SU-DHL-6 (cell line): ENCODE data around the gene ISG20L2.

Experiments
- H2AFZ ChIP-seq: fragments of 200-600 bp; sonication (generic); 2 replicates; pipeline ENCODE4 v1.6.1; 2014; ENCODE audit warnings: low read depth, mild to moderate bottlenecking, moderate library complexity, mixed read lengths, antibody characterized with exemption, low read length; ENCODE audit not compliant: severe bottlenecking
- H3F3A ChIP-seq: fragments of 200-600 bp; shearing (Covaris generic); 2 replicates; pipeline ENCODE4 v1.6.0; 2016; ENCODE audit warnings: antibody characterized with exemption, mild to moderate bottlenecking; ENCODE audit not compliant: insufficient read depth
- H3K27ac ChIP-seq: fragments of 200-600 bp; sonication (generic); 2 replicates; pipeline ENCODE4 v1.5.1; 2016; ENCODE audit warnings: low read depth, mild to moderate bottlenecking, low read length, moderate library complexity, mixed read lengths
- H3K27me3 ChIP-seq: fragments of 200-600 bp; sonication (generic), shearing (Covaris generic); 2 replicates; pipeline ENCODE4 v1.6.0; 2014; ENCODE audit warnings: mild to moderate bottlenecking, low read length
- H3K36me3 ChIP-seq: fragments of 200-600 bp; sonication (generic); 2 replicates; pipeline ENCODE4 v1.6.1; 2014; ENCODE audit warnings: mild to moderate bottlenecking, low read length, mixed read lengths
- H3K4me2 ChIP-seq: fragments of 300-600, 200-600 bp; shearing (Covaris generic), sonication (generic); 2 replicates; pipeline ENCODE4 v1.6.0; 2014; ENCODE audit warnings: low read length, low read depth, mild to moderate bottlenecking; ENCODE audit not compliant: poor library complexity, severe bottlenecking
- H3K4me3 ChIP-seq: fragments of 200-600 bp; sonication (generic); 2 replicates; pipeline ENCODE4 v1.5.1; 2014; ENCODE audit warnings: antibody characterized with exemption, low read length, mild to moderate bottlenecking, mixed read lengths; ENCODE audit not compliant: insufficient read depth, poor library complexity, severe bottlenecking
- H3K79me2 ChIP-seq: fragments of 200-600 bp; sonication (generic); 2 replicates; pipeline ENCODE4 v1.6.1; 2014; ENCODE audit warnings: mild to moderate bottlenecking, low read length, moderate library complexity; ENCODE audit not compliant: insufficient read depth
- H3K9ac ChIP-seq: fragments of 200-600 bp; sonication (generic); 2 replicates; pipeline ENCODE4 v1.7.0; 2014; ENCODE audit warnings: mild to moderate bottlenecking, low read length
- H3K9me2 ChIP-seq: fragments of 200-600 bp; sonication (generic); replicated peaks from 2 replicates; pipeline ENCODE4 v1.6.1; 2014; ENCODE audit warnings: low read length; ENCODE audit not compliant: insufficient read depth
- H3K9me3 ChIP-seq: fragments of 200-600 bp; sonication (generic); 2 replicates; pipeline ENCODE4 v1.6.1; 2014; ENCODE audit warnings: low read length, mixed read lengths; ENCODE audit not compliant: insufficient read depth
- H4K20me1 ChIP-seq: fragments of 200-600 bp; sonication (generic); 2 replicates; pipeline ENCODE4 v1.6.1; 2014; ENCODE audit warnings: low read depth, mild to moderate bottlenecking, antibody characterized with exemption, low read length, moderate library complexity, mixed read lengths
- EZH2phosphoT487 ChIP-seq: fragments of 200-600 bp; sonication (generic), shearing (Covaris generic); conservative IDR thresholded peaks from 2 replicates; pipeline ENCODE4 v1.6.1; 2018; ENCODE audit warnings: mild to moderate bottlenecking, antibody characterized with exemption, low read length, moderate library complexity, mixed read lengths
- TF ChIP-seq, protein P1 (sequence below): fragments of 200-600 bp; sonication (generic); IDR thresholded peaks from one replicate; pipeline ENCODE4 v1.5.1; 2017; ENCODE audit warnings: antibody characterized with exemption, mild to moderate bottlenecking, low read length, moderate library complexity; ENCODE audit not compliant: insufficient read depth, poor library complexity, severe bottlenecking

Gene ISG20L2

DNA sequence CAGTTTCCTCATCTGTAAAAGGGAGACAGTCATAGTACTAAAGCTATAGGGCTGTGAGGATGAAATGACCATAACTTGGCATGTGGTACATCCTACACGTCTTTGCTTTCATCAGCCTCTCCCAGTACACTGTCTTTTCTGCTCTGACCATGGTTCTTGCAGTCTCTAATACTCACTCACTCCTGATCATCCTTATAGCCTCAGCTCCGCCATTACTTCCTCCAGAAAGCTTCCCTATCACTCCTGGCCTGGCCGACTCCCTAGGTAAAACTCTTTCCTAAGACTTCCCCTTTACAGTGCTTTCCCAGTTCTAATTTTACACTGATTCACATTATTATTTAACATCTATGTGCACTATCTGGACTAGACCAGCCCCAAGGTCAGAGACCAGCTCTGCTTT lies 17.3 kb upstream of the ISG20L2 start:
- no peak overlapping the region for H3K27ac ChIP-seq
- H2AFZ ChIP-seq: no peak overlapping the region
- H3K4me3 ChIP-seq: no peak overlapping the region
- no peaks in the 10 kb centered on the region for H3K9me3 ChIP-seq
- no peak overlapping the region for H3K4me2 ChIP-seq
- peaks cover 33% of the 10 kb centered on the region for H3F3A ChIP-seq
- TF ChIP-seq EZH2phosphoT487: no peak
- TF ChIP-seq, protein P1, sequence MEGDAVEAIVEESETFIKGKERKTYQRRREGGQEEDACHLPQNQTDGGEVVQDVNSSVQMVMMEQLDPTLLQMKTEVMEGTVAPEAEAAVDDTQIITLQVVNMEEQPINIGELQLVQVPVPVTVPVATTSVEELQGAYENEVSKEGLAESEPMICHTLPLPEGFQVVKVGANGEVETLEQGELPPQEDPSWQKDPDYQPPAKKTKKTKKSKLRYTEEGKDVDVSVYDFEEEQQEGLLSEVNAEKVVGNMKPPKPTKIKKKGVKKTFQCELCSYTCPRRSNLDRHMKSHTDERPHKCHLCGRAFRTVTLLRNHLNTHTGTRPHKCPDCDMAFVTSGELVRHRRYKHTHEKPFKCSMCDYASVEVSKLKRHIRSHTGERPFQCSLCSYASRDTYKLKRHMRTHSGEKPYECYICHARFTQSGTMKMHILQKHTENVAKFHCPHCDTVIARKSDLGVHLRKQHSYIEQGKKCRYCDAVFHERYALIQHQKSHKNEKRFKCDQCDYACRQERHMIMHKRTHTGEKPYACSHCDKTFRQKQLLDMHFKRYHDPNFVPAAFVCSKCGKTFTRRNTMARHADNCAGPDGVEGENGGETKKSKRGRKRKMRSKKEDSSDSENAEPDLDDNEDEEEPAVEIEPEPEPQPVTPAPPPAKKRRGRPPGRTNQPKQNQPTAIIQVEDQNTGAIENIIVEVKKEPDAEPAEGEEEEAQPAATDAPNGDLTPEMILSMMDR: no peak
- no peaks in the 10 kb centered on the region; the same call in 1 of the 2 replicates for H4K20me1 ChIP-seq
- H3K9ac ChIP-seq: no peak overlapping the region
- no peaks in the 10 kb centered on the region for H3K9me2 ChIP-seq
- H3K79me2 ChIP-seq: peaks cover 57% of the 10 kb centered on the region
- no peaks in the 10 kb centered on the region for H3K36me3 ChIP-seq
- no peaks in the 10 kb centered on the region for H3K27me3 ChIP-seq

DNA sequence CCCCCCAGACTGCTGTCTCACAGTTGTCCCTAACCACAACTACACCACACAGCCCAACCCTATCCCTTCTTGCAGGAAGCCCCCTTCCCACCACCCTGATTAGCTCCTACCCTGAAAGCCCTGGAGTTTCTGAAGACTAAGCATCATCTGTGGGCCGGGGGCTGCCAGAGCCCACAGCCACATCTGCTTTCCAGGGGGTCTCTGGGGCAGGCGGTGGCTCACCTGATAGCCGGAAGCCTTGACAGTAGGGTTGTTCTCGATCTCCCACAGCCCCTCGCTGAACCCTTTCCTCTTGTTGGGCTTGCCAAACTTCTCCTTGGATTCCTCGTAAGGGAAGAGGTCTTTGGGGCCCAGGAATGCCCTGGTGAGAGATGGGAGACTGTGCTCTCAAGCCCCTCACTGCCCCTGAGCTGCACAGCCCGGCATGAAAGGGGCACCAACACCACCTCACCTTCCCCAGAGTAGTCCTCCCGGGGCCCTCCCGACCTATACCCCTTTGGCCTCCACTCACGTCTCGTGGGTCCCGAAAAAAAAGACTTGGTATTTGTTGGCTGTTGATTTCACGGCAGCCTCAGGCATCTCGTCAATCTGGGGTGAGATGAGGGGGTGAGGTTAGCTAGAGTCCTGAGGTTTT lies 16.3 kb upstream of the ISG20L2 start:
- TF ChIP-seq, protein P1: no peak
- TF ChIP-seq EZH2phosphoT487: no peak
- H3K27me3 ChIP-seq: no peaks in the 10 kb centered on the region
- no peak overlapping the region for H3K27ac ChIP-seq
- H3K79me2 ChIP-seq: peaks cover 54% of the 10 kb centered on the region
- no peak overlapping the region for H3K4me2 ChIP-seq
- H3K36me3 ChIP-seq: no peaks in the 10 kb centered on the region
- no peak overlapping the region for H3K4me3 ChIP-seq
- no peaks in the 10 kb centered on the region; the same call in 1 of the 2 replicates for H4K20me1 ChIP-seq
- no peak overlapping the region for H3K9ac ChIP-seq
- no peaks in the 10 kb centered on the region for H3K9me2 ChIP-seq
- H3K9me3 ChIP-seq: no peaks in the 10 kb centered on the region
- peaks cover 33% of the 10 kb centered on the region for H3F3A ChIP-seq
- no peak overlapping the region for H2AFZ ChIP-seq

DNA sequence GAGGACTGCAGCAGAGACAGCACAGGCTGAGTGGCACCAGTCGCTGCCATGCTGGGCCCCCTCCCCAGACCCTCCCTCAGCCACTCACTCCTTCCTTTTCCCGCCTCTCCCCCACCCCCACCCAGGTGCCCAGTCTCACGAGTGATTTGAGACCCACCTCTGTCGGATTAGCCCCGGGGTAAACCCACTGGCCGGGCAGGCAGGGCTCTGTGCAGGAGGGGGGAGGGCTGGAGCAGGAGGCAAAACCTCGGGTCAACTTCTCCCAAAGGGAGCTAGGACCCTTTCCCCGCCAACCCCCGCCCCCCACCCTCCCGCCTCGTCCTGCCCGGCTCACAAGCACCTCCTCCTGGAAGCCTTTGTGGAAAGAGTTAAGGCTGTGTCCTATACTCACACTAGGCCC lies 15.8 kb upstream of the ISG20L2 start:
- peaks cover 34% of the 10 kb centered on the region for H3F3A ChIP-seq
- no peak for TF ChIP-seq EZH2phosphoT487
- TF ChIP-seq, protein P1: no peak
- no peaks in the 10 kb centered on the region; the same call in 1 of the 2 replicates for H4K20me1 ChIP-seq
- H3K9ac ChIP-seq: no peak overlapping the region
- H3K9me2 ChIP-seq: no peaks in the 10 kb centered on the region
- H3K27me3 ChIP-seq: no peaks in the 10 kb centered on the region
- H3K79me2 ChIP-seq: peaks cover 54% of the 10 kb centered on the region
- H3K27ac ChIP-seq: no peak overlapping the region
- H3K4me3 ChIP-seq: no peak overlapping the region
- H3K4me2 ChIP-seq: no peak overlapping the region
- no peaks in the 10 kb centered on the region for H3K9me3 ChIP-seq
- H2AFZ ChIP-seq: no peak overlapping the region
- no peaks in the 10 kb centered on the region for H3K36me3 ChIP-seq
